HepG2 (cell line): ENCODE results near the gene TBC1D10B. TPM values are rescaled to one million over a fixed set of nuclear protein-coding genes. Genes with fewer than 3 reads are reported as not detected.

ENCODE experiments used
- CEBPG ChIP-seq: IDR thresholded peaks from 2 replicates; pipeline ENCODE4 v1.6.1; 2016
- GTF3A ChIP-seq: sonication (generic); formaldehyde crosslinking; conservative IDR thresholded peaks from 2 replicates; pipeline ENCODE4 v1.4.0; 2020; ENCODE audit warnings: mild to moderate bottlenecking, missing genetic modification reagents
- HDAC6 ChIP-seq: fragments of 200-600 bp; sonication (generic); IDR thresholded peaks from 2 replicates; pipeline ENCODE4 v1.7.0; 2017; ENCODE audit warnings: mild to moderate bottlenecking, antibody characterized with exemption, low read length, low read depth
- HES4 ChIP-seq: sonication (generic); formaldehyde crosslinking; IDR thresholded peaks from 2 replicates; pipeline ENCODE4 v1.9.0; 2021; ENCODE audit warnings: mild to moderate bottlenecking, missing genetic modification reagents, borderline replicate concordance
- KLF13 ChIP-seq: sonication (generic); formaldehyde crosslinking; IDR thresholded peaks from 2 replicates; pipeline ENCODE4 v1.4.0; 2020; ENCODE audit warnings: mild to moderate bottlenecking, missing genetic modification reagents
- MAFG ChIP-seq: sonication (generic); formaldehyde crosslinking; IDR thresholded peaks from 2 replicates; pipeline ENCODE4 v1.5.1; 2020; ENCODE audit warnings: mild to moderate bottlenecking, missing genetic modification reagents
- MLXIP ChIP-seq: sonication (generic); formaldehyde crosslinking; IDR thresholded peaks from 2 replicates; pipeline ENCODE4 v1.9.0; 2021; ENCODE audit warnings: missing genetic modification reagents, borderline replicate concordance
- MYC ChIP-seq: sonication (generic); formaldehyde crosslinking; IDR thresholded peaks from 2 replicates; pipeline ENCODE4 v1.9.0; 2021; ENCODE audit warnings: missing genetic modification reagents, borderline replicate concordance
- TGIF2 ChIP-seq: IDR thresholded peaks from 2 replicates; pipeline ENCODE4 v1.6.1; 2016; ENCODE audit warnings: control low read depth, missing compliant biosample characterization
- THAP11 ChIP-seq: IDR thresholded peaks from 2 replicates; pipeline ENCODE4 v1.6.1; 2016; ENCODE audit warnings: missing biosample characterization, missing genetic modification reagents
- THAP8 ChIP-seq: sonication (generic); formaldehyde crosslinking; IDR thresholded peaks from 2 replicates; pipeline ENCODE4 v1.5.1; 2020; ENCODE audit warnings: missing genetic modification reagents, mild to moderate bottlenecking, borderline replicate concordance
- ZBTB10 ChIP-seq: sonication (generic); formaldehyde crosslinking; IDR thresholded peaks from 2 replicates; pipeline ENCODE4 v1.4.0; 2020; ENCODE audit warnings: missing genetic modification reagents, borderline replicate concordance
- ZC3H4 ChIP-seq: sonication (generic); formaldehyde crosslinking; IDR thresholded peaks from 2 replicates; pipeline ENCODE4 v1.4.0; 2020; ENCODE audit warnings: missing genetic modification reagents, borderline replicate concordance
- ZNF225 ChIP-seq: sonication (generic); formaldehyde crosslinking; IDR thresholded peaks from 2 replicates; pipeline ENCODE4 v1.4.0; 2020; ENCODE audit warnings: mild to moderate bottlenecking, missing genetic modification reagents
- ZNF282 ChIP-seq: fragments of 450-650 bp; IDR thresholded peaks from 2 replicates; pipeline ENCODE4 v1.6.1; 2018; ENCODE audit not compliant: partially characterized antibody
- ZNF30 ChIP-seq: sonication (generic); formaldehyde crosslinking; IDR thresholded peaks from 2 replicates; pipeline ENCODE4 v1.5.0; 2020; ENCODE audit warnings: mild to moderate bottlenecking, missing genetic modification reagents
- ZNF567 ChIP-seq: sonication (generic); formaldehyde crosslinking; IDR thresholded peaks from 2 replicates; pipeline ENCODE4 v1.8.1; 2023; ENCODE audit warnings: mild to moderate bottlenecking, missing genetic modification reagents, borderline replicate concordance
- ZNF772 ChIP-seq: sonication (generic); formaldehyde crosslinking; IDR thresholded peaks from 2 replicates; pipeline ENCODE4 v1.5.0; 2020; ENCODE audit warnings: mild to moderate bottlenecking, missing genetic modification reagents
- ZNF883 ChIP-seq: sonication (generic); formaldehyde crosslinking; IDR thresholded peaks from 2 replicates; pipeline ENCODE4 v1.5.1; 2020; ENCODE audit warnings: mild to moderate bottlenecking, missing genetic modification reagents; ENCODE audit errors: not compliant biosample characterization
- ZXDC ChIP-seq: sonication (generic); formaldehyde crosslinking; IDR thresholded peaks from 2 replicates; pipeline ENCODE4 v1.5.0; 2020; ENCODE audit warnings: mild to moderate bottlenecking, missing genetic modification reagents
- polyA plus RNA-seq, 8 experiments: library from polyadenylated mRNA; depleted of rRNA in 3 of 8; stranded (reverse) in 7 of 8; unstranded in 1 of 8; fragments of >200 nt; fragmentation: Illumina TruSeq in 4 of 8; extraction: Trizol in 4 of 8; gene quantifications; 2 replicates each; pipeline versions ENCODE4 v1.2.1 to v1.2.3, GENCODE V29; 2011 to 2016; ENCODE audit warnings: low read depth in 4 of 8, missing spikeins in 1 of 8, mixed read lengths in 1 of 8; ENCODE audit not compliant: insufficient read depth in 1 of 8
- total RNA-seq, 5 experiments: library from RNA; depleted of rRNA; stranded (reverse); fragments of >200 nt; fragmentation: Illumina TruSeq; extraction: Trizol; gene quantifications; 2 replicates each; pipeline ENCODE4 v1.2.3, GENCODE V29; 2016; ENCODE audit warnings: low read depth in 1 of 5

TBC1D10B gene
- total and polyA plus RNA-seq, 2 of the 13 experiments (the other 11 are each of a cell fraction or from before 2014, with no cell fraction given), result 15.7 to 24.8 TPM

- TF ChIP-seq ZXDC, result no peak; the same call in 1 of the 2 replicates
- peak; percentile 35; the same call in 1 of the 2 replicates for TF ChIP-seq ZNF567 (CRISPR knock-in tag)
- TF ChIP-seq ZNF30 (CRISPR knock-in tag), result peak; percentile 45
- peak; percentile 43 for TF ChIP-seq TGIF2 (CRISPR knock-in tag)
- no peak; the same call in 1 of the 2 replicates for TF ChIP-seq GTF3A
- peak; percentile 51; the same call in 1 of the 2 replicates for TF ChIP-seq KLF13 (CRISPR knock-in tag)
- TF ChIP-seq HDAC6, result no peak
- TF ChIP-seq THAP8 (CRISPR knock-in tag), result peak; percentile 89; the same call in 1 of the 2 replicates
- no peak for TF ChIP-seq ZNF225 (CRISPR knock-in tag)
- TF ChIP-seq MAFG, result no peak
- no peak for TF ChIP-seq ZNF883
- no peak for TF ChIP-seq ZBTB10
- TF ChIP-seq HES4 (CRISPR knock-in tag), result no peak; the same call in 1 of the 2 replicates
- TF ChIP-seq THAP11 (CRISPR knock-in tag), result peak; percentile 35; the same call in 1 of the 2 replicates
- TF ChIP-seq MLXIP (CRISPR knock-in tag), result 0 out of 2 replicates have a peak, but pooled peaks have one; percentile 21
- no peak for TF ChIP-seq ZNF282
- peak; percentile 31 for TF ChIP-seq CEBPG (CRISPR knock-in tag)
- TF ChIP-seq ZNF772 (CRISPR knock-in tag), result peak; percentile 8; the same call in 1 of the 2 replicates
- no peak; the same call in 1 of the 2 replicates for TF ChIP-seq ZC3H4 (CRISPR knock-in tag)
- TF ChIP-seq MYC (CRISPR knock-in tag), result peak; percentile 86
Observed at GRCh38 chr16:30378236-30379157, 8.2 kb upstream of the TBC1D10B start (continued).
